CD4-positive, alpha-beta T cell (primary cell): ENCODE measurements around the gene FBXO45. TPM values are rescaled to one million over a fixed set of nuclear protein-coding genes. Genes with fewer than 3 reads are reported as not detected.

ENCODE experiments used
- ATAC-seq: fragments of 200-7000 bp; cut with Tn5 transposase; one replicate; pipeline ENCODE4 v1.10.0; 2022; ENCODE audit warnings: mild to moderate bottlenecking; ENCODE audit not compliant: poor library complexity
- CTCF ChIA-PET: fragments of 350-600 bp; sonication (Branson Sonifier 250); formaldehyde crosslinking; loops from one replicate; lab custom pipeline; 2021; ENCODE audit warnings: antibody characterized with exemption, inconsistent platforms; lab: Charles Lee
- POLR2A ChIA-PET: fragments of 350-600 bp; sonication (Branson Sonifier 250); formaldehyde crosslinking; loops from one replicate; lab custom pipeline; 2021; ENCODE audit warnings: antibody characterized with exemption, inconsistent platforms; lab: Charles Lee
- DNase-seq, 14 experiments: peaks; one replicate each; pipeline ENCODE4 v3.0.0-alpha.2; 2013 to 2020; ENCODE audit warnings: mixed read lengths in 2 of 14
- H3K27ac ChIP-seq, 2 donors: one replicate each; pipeline versions ENCODE4 v1.5.1 to v1.7.0; 2013; ENCODE audit warnings: low read length in 2 of 2, low read depth in 1 of 2, mild to moderate bottlenecking in 1 of 2
- H3K27me3 ChIP-seq, 2 experiments: 1 replicate in 1 of 2; 2 replicates in 1 of 2; pipeline versions ENCODE4 v1.6.1 to v1.7.0; 2013; ENCODE audit warnings: low read length in 2 of 2, control low read depth in 1 of 2, mild to moderate bottlenecking in 1 of 2, moderate library complexity in 1 of 2; ENCODE audit not compliant: insufficient read depth in 2 of 2, control insufficient read depth in 1 of 2
- H3K36me3 ChIP-seq: one replicate; pipeline ENCODE4 v1.6.1; 2013; ENCODE audit warnings: low read length, control low read depth; ENCODE audit not compliant: insufficient read depth
- H3K4me1 ChIP-seq: one replicate; pipeline ENCODE4 v1.6.1; 2013; ENCODE audit warnings: low read length, control low read depth; ENCODE audit not compliant: insufficient read depth
- H3K4me3 ChIP-seq: one replicate; pipeline ENCODE4 v1.5.1; 2013; ENCODE audit warnings: mild to moderate bottlenecking, low read length, moderate library complexity
- H3K9me3 ChIP-seq, 2 experiments: 1 replicate in 1 of 2; 2 replicates in 1 of 2; pipeline versions ENCODE4 v1.6.1 to v1.7.0; 2013; ENCODE audit warnings: low read length in 2 of 2, mild to moderate bottlenecking in 2 of 2, control low read depth in 1 of 2, moderate library complexity in 1 of 2; ENCODE audit not compliant: control insufficient read depth in 1 of 2, insufficient read depth in 1 of 2
- H3K27ac Mint-ChIP-seq: one replicate; pipeline ENCODE4 v1.8.0; 2020; ENCODE audit warnings: mixed read lengths
- H3K27me3 Mint-ChIP-seq: one replicate; pipeline ENCODE4 v1.8.0; 2021; ENCODE audit warnings: mixed read lengths
- H3K36me3 Mint-ChIP-seq: one replicate; pipeline ENCODE4 v1.8.0; 2021; ENCODE audit warnings: low read depth, mixed read lengths
- H3K4me1 Mint-ChIP-seq: one replicate; pipeline ENCODE4 v1.8.0; 2021; ENCODE audit warnings: low read depth, mixed read lengths
- H3K4me3 Mint-ChIP-seq: one replicate; pipeline ENCODE4 v1.8.0; 2020; ENCODE audit warnings: mild to moderate bottlenecking, mixed read lengths
- H3K9me3 Mint-ChIP-seq: one replicate; pipeline ENCODE4 v1.8.0; 2020; ENCODE audit warnings: mixed read lengths
- intact Hi-C, 2 experiments: fragments of 100-400 bp; cut with DNase I in 1 of 2; cut with micrococcal nuclease in 1 of 2; formaldehyde crosslinking; loops; one replicate each; pipeline versions ENCODE4 v1.15.1 to v1.9.0; 2023 to 2025; cut with DNase I, micrococcal nuclease
- total RNA-seq, 174 experiments: library from RNA in 2 of 174; stranded (reverse) in 2 of 174; gene quantifications; one replicate each; pipeline ENCODE4 v1.2.3 and lab custom pipeline; 2021 to 2026
- TF ChIP-seq, protein P1 (sequence below): fragments of 200-600 bp; IDR thresholded peaks from one replicate; pipeline ENCODE4 v1.8.0; 2022; ENCODE audit warnings: antibody characterized with exemption, mild to moderate bottlenecking

The FBXO45 gene
- total RNA-seq, 2 experiments from 2014 or later, result 5.4 to 6.0 TPM

GRCh38 chr3:196541684-196542445 is 26.6 kb upstream of the FBXO45 start:
- H3K4me3 ChIP-seq, result no peak overlapping the region
- no peak overlapping the region for H3K4me3 Mint-ChIP-seq
- no peaks in the 10 kb centered on the region for H3K36me3 ChIP-seq
- intact Hi-C loops, result no loop called here
- H3K36me3 Mint-ChIP-seq, result no peaks in the 10 kb centered on the region
- H3K4me1 ChIP-seq, result peaks cover 3% of the 10 kb centered on the region
- TF ChIP-seq, protein P1, sequence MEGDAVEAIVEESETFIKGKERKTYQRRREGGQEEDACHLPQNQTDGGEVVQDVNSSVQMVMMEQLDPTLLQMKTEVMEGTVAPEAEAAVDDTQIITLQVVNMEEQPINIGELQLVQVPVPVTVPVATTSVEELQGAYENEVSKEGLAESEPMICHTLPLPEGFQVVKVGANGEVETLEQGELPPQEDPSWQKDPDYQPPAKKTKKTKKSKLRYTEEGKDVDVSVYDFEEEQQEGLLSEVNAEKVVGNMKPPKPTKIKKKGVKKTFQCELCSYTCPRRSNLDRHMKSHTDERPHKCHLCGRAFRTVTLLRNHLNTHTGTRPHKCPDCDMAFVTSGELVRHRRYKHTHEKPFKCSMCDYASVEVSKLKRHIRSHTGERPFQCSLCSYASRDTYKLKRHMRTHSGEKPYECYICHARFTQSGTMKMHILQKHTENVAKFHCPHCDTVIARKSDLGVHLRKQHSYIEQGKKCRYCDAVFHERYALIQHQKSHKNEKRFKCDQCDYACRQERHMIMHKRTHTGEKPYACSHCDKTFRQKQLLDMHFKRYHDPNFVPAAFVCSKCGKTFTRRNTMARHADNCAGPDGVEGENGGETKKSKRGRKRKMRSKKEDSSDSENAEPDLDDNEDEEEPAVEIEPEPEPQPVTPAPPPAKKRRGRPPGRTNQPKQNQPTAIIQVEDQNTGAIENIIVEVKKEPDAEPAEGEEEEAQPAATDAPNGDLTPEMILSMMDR, result no peak
- CTCF ChIA-PET, result no interaction called here
- H3K27me3 ChIP-seq, result no peaks in the 10 kb centered on the region
- no peaks in the 10 kb centered on the region for H3K9me3 Mint-ChIP-seq
- DNase-seq, result no peak
- no peaks in the 10 kb centered on the region for H3K9me3 ChIP-seq
- H3K4me1 Mint-ChIP-seq, result no peaks in the 10 kb centered on the region
- ATAC-seq, result no peak
- H3K27me3 Mint-ChIP-seq, result no peaks in the 10 kb centered on the region
- H3K27ac Mint-ChIP-seq, result no peak overlapping the region
- POLR2A ChIA-PET, result interaction anchor here (1.6 kb wide), 1 partner anchor 28 kb away, joined by 3 read pairs; no protein-coding TSS in a partner anchor
- no peak overlapping the region for H3K27ac ChIP-seq

DNA sequence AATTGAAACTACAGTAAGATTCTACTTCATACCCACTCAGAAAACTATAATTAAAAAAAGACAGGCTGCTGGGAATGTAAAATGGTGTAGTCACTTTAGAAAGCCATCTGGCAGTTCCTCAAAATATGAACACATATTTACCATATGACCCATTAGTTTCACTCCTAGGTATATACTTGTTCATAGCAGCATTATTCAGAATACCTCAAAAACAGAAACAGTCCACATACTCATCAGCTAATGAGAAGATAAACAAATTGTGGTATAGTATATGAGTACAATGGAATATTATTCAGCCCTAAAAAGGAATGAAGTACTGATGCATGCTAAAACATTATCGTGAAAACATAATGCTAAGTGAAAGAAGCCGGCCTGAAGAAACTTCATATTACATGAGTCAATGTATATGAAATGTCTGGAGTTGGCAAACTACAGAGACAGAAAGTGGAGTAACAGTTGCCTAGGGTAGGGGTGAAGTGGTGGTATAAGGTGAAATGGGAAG is 23.9 kb upstream of the FBXO45 start:
- Mint-ChIP-seq H3K9me3 (peaks cover 5% of the 10 kb centered on the region), H3K4me1 (no peaks in the 10 kb centered on the region), H3K27ac (no peak overlapping the region), H3K27me3 (no peaks in the 10 kb centered on the region), H3K4me3 (no peak overlapping the region), H3K36me3 (no peaks in the 10 kb centered on the region)
- DNase-seq, result no peak
- CTCF ChIA-PET, result no interaction called here
- Histone ChIP-seq H3K4me1 (no peaks in the 10 kb centered on the region), H3K4me3 (no peak overlapping the region), H3K36me3 (no peaks in the 10 kb centered on the region), H3K9me3 (peaks cover 0 to 7% of the 10 kb centered on the region in 2 experiments), H3K27ac (no peak overlapping the region), H3K27me3 (no peaks in the 10 kb centered on the region)
- TF ChIP-seq, protein P1, result no peak
- no peak for ATAC-seq
- intact Hi-C loops, result no loop called here
- POLR2A ChIA-PET, result no interaction called here

- ATAC-seq (no peak), DNase-seq (no peak)
- H3K36me3 Mint-ChIP-seq, result no peaks in the 10 kb centered on the region
- H3K9me3 Mint-ChIP-seq, result peaks cover 11% of the 10 kb centered on the region
- no peaks in the 10 kb centered on the region for H3K27me3 ChIP-seq
- H3K4me1 Mint-ChIP-seq, result no peaks in the 10 kb centered on the region
- ChIA-PET POLR2A (no interaction called here), CTCF (interaction anchor here (1.2 kb wide), 1 partner anchor 12 kb away, joined by 4 read pairs; no protein-coding TSS in a partner anchor)
- no peak overlapping the region for H3K27ac ChIP-seq
- TF ChIP-seq, protein P1, result no peak
- peaks cover 0 to 12% of the 10 kb centered on the region in 2 experiments for H3K9me3 ChIP-seq
- no peaks in the 10 kb centered on the region for H3K27me3 Mint-ChIP-seq
- no peak overlapping the region for H3K4me3 ChIP-seq
- no peaks in the 10 kb centered on the region for H3K4me1 ChIP-seq
- H3K36me3 ChIP-seq, result no peaks in the 10 kb centered on the region
- H3K4me3 Mint-ChIP-seq, result no peak overlapping the region
- H3K27ac Mint-ChIP-seq, result no peak overlapping the region
- intact Hi-C loops, result no loop called here
Measured at GRCh38 chr3:196546537-196546936, 21.9 kb upstream of the FBXO45 start.
